ENCODE measurements around the gene LTF. TPM values are rescaled to one million over a fixed set of nuclear protein-coding genes. Genes with fewer than 3 reads are reported as not detected.

Gene LTF
- total and polyA plus RNA-seq, 9 of the 15 experiments (the other 6 are each of a cell fraction or from before 2014, with no cell fraction given), result 0.07 TPM; not detected in 8

DNA sequence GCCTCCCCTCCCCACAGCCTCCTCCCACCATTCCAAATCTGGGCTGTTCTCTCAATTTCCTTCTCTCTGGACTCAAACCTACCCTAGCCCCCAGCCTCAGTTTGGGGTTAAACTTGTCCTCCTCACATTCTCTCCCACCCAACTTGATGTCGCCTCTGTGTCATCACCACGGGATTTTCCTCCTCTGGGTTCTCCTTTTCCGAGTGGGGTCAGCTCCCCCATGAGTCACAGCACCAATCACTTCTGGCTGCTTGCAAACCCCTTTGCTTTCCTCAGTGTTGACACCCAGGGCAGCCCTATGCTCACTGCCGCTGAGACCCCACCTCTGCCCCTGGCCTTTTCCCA lies 58.3 kb downstream of the LTF start:
- ChIA-PET POLR2A (no interaction called here), CTCF (ENCODE audit: low intra/inter-chr PET ratio) (no interaction called here)
- DNase-seq (ENCODE audit: extremely low read depth in 1 of 4, low spot score in 3 of 4), result peak; percentile 26 to 48 (median 44)
- Histone ChIP-seq H3K79me2 (ENCODE audit: control insufficient read depth, insufficient read depth, low read length) (peaks cover 2% of the 10 kb centered on the region; the same call in 1 of the 3 replicates), H3K9ac (ENCODE audit: insufficient read depth in 1 of 2, low read depth in 2 of 2, low read length in 2 of 2) (peak overlapping the region; percentile 53 to 66; a peak in 3 of 4 replicates), H3K9me1 (ENCODE audit: control insufficient read depth, insufficient read depth, low read length) (no peaks in the 10 kb centered on the region), H3K36me3 (ENCODE audit: control insufficient read depth, insufficient read depth, low read length) (no peaks in the 10 kb centered on the region), H2AFZ (ENCODE audit: low read depth, low read length) (peak overlapping the region; percentile 96), H3K27ac (ENCODE audit: extremely low read depth, low read depth, low read length) (peak overlapping the region; percentile 88), H3K4me1 (replicated peaks in 1 of 2; ENCODE audit: control insufficient read depth in 2 of 2, insufficient read depth in 2 of 2, low read length in 2 of 2) (peaks cover 25 to 39% of the 10 kb centered on the region in 2 experiments), H4K20me1 (replicated peaks; ENCODE audit: control insufficient read depth, insufficient read depth, low read length) (no peaks in the 10 kb centered on the region), H3K9me3 (replicated peaks; ENCODE audit: control insufficient read depth, insufficient read depth, low read depth, low read length) (no peaks in the 10 kb centered on the region), H3K4me3 (peak overlapping the region; percentile 35; the same call in 1 of the 2 replicates), H3K4me2 (ENCODE audit: insufficient read depth, low read length) (peak overlapping the region; percentile 84), H3K27me3 (ENCODE audit: control insufficient read depth in 2 of 2, insufficient read depth in 2 of 2, low read length in 2 of 2) (no peaks in the 10 kb centered on the region)
- FAIRE-seq, result no peak
- intact Hi-C loops (cut with micrococcal nuclease) (no loop called here), in situ Hi-C loops (cut with MboI) (loop anchor here (25.0 kb wide), 1 partner anchor 1369 kb away; the partner anchor contains the start of gene CLEC3B)
- peak; percentile 5; the same call in 2 of the 3 replicates for ATAC-seq
- WGBS (ENCODE audit: insufficient coverage, low coverage, missing lambda C conversion rate), result 24% methylated on average over 4 of the region's 4 CpGs
- BruUV-seq (replicated peaks), result TSS peak; percentile 79
- peak; percentile 46 for TF ChIP-seq CHD4 (IDR thresholded peaks at IDR 0.05; ENCODE audit: insufficient read depth, insufficient replicate concordance, low read depth, low read length, poor library complexity, severe bottlenecking)
- TF ChIP-seq, protein P1, sequence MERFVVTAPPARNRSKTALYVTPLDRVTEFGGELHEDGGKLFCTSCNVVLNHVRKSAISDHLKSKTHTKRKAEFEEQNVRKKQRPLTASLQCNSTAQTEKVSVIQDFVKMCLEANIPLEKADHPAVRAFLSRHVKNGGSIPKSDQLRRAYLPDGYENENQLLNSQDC (CRISPR knock-in tag; IDR thresholded peaks at IDR 0.05), result no peak
- no peak for TF ChIP-seq ZKSCAN8 (CRISPR knock-in tag; IDR thresholded peaks at IDR 0.05)
- TF ChIP-seq CBX8 (IDR thresholded peaks at IDR 0.05; ENCODE audit: borderline replicate concordance, extremely low read depth, low read depth, low read length, poor library complexity, severe bottlenecking), result no peak
- TF ChIP-seq, protein P2, sequence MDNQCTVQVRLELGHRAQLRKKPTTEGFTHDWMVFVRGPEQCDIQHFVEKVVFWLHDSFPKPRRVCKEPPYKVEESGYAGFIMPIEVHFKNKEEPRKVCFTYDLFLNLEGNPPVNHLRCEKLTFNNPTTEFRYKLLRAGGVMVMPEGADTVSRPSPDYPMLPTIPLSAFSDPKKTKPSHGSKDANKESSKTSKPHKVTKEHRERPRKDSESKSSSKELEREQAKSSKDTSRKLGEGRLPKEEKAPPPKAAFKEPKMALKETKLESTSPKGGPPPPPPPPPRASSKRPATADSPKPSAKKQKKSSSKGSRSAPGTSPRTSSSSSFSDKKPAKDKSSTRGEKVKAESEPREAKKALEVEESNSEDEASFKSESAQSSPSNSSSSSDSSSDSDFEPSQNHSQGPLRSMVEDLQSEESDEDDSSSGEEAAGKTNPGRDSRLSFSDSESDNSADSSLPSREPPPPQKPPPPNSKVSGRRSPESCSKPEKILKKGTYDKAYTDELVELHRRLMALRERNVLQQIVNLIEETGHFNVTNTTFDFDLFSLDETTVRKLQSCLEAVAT (IDR thresholded peaks at IDR 0.05), result peak in 1 of 2 experiments; percentile 16; a peak in 1 of 4 replicates
- TF ChIP-seq, protein P3, sequence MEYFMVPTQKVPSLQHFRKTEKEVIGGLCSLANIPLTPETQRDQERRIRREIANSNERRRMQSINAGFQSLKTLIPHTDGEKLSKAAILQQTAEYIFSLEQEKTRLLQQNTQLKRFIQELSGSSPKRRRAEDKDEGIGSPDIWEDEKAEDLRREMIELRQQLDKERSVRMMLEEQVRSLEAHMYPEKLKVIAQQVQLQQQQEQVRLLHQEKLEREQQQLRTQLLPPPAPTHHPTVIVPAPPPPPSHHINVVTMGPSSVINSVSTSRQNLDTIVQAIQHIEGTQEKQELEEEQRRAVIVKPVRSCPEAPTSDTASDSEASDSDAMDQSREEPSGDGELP (CRISPR knock-in tag; IDR thresholded peaks at IDR 0.05; ENCODE audit: borderline replicate concordance), result no peak
- TF ChIP-seq, protein P4, sequence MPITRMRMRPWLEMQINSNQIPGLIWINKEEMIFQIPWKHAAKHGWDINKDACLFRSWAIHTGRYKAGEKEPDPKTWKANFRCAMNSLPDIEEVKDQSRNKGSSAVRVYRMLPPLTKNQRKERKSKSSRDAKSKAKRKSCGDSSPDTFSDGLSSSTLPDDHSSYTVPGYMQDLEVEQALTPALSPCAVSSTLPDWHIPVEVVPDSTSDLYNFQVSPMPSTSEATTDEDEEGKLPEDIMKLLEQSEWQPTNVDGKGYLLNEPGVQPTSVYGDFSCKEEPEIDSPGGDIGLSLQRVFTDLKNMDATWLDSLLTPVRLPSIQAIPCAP (CRISPR knock-in tag; IDR thresholded peaks at IDR 0.05; ENCODE audit: borderline replicate concordance), result no peak
- no peak for TF ChIP-seq FOXP1 (CRISPR knock-in tag; IDR thresholded peaks at IDR 0.05)
- no peak for TF ChIP-seq PYGO2 (tag; IDR thresholded peaks at IDR 0.05)
- no peak for TF ChIP-seq SP1 (CRISPR knock-in tag; IDR thresholded peaks at IDR 0.05)
- no peak for TF ChIP-seq ZNF124 (CRISPR knock-in tag; IDR thresholded peaks at IDR 0.05)
- TF ChIP-seq, protein P5, sequence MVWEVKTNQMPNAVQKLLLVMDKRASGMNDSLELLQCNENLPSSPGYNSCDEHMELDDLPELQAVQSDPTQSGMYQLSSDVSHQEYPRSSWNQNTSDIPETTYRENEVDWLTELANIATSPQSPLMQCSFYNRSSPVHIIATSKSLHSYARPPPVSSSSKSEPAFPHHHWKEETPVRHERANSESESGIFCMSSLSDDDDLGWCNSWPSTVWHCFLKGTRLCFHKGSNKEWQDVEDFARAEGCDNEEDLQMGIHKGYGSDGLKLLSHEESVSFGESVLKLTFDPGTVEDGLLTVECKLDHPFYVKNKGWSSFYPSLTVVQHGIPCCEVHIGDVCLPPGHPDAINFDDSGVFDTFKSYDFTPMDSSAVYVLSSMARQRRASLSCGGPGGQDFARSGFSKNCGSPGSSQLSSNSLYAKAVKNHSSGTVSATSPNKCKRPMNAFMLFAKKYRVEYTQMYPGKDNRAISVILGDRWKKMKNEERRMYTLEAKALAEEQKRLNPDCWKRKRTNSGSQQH (CRISPR knock-in tag; IDR thresholded peaks at IDR 0.05), result peak; percentile 63; the same call in 1 of the 2 replicates
- TF ChIP-seq SMARCB1 (IDR thresholded peaks at IDR 0.05; ENCODE audit: insufficient read length, low read depth), result peak; percentile 41
- TF ChIP-seq CREM (IDR thresholded peaks at IDR 0.05; ENCODE audit: low read depth), result 0 out of 2 replicates have a peak, but pooled peaks have one; percentile 10
- no peak for TF ChIP-seq COPS2 (conservative IDR thresholded peaks at IDR 0.05)
- peak; percentile 39; the same call in 1 of the 2 replicates for TF ChIP-seq JUND (IDR thresholded peaks at IDR 0.05; ENCODE audit: borderline replicate concordance, low read depth, low read length)
- TF ChIP-seq JUND (tag; IDR thresholded peaks at IDR 0.05; ENCODE audit: borderline replicate concordance, low read depth, low read length), result no peak

Data from K562 (cell line).